ENCODE results near the gene WDR93. TPM values are rescaled to one million over a fixed set of nuclear protein-coding genes. Genes with fewer than 3 reads are reported as not detected.

Gene WDR93
- total RNA-seq, 2 donors from 2014 or later, result 0.24 to 0.64 TPM

DNA sequence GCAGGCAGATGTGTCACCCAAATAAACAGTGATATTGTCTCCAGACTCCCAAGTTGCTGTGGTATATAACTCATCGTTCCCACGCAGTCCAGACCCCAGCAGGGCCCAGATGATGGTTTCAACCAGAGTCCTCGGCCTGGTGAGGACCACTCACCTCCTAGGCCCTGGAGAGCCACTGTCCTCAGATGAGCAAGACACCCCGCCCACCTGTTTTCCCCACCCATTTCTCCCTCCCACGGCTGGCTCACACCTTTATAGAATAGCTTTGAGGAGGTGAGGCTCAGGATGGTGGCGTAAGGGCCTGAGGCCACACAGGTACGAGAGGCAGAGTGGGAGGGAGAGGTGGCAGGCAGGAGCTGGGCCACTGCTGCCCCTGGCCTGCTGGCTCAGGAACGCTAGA is 53.0 kb downstream of the WDR93 start:
- Histone ChIP-seq H3K4me1 (ENCODE audit: control insufficient read depth, insufficient read depth, low read length) (no peaks in the 10 kb centered on the region), H3K9ac (ENCODE audit: extremely low read depth, low read length, poor library complexity, severe bottlenecking) (no peak overlapping the region), H3K27me3 (ENCODE audit: control insufficient read depth, insufficient read depth, low read length, poor library complexity, severe bottlenecking) (peaks cover 46% of the 10 kb centered on the region), H3K9me3 (ENCODE audit: control insufficient read depth, low read length) (no peaks in the 10 kb centered on the region), H3K27ac (ENCODE audit: low read depth, low read length) (no peak overlapping the region), H3K4me3 (ENCODE audit: low read length) (no peak overlapping the region), H3K36me3 (ENCODE audit: control insufficient read depth, insufficient read depth, low read length) (no peaks in the 10 kb centered on the region)
- Mint-ChIP-seq H3K27me3 (ENCODE audit: insufficient read depth) (peaks cover 25% of the 10 kb centered on the region), H3K9me3 (no peaks in the 10 kb centered on the region), H3K36me3 (ENCODE audit: low read depth) (no peaks in the 10 kb centered on the region), H3K4me1 (peaks cover 2% of the 10 kb centered on the region), H3K27ac (no peak overlapping the region), H3K4me3 (no peak overlapping the region)
- 83 to 95% methylated on average over 3 to 6 of the region's 8 CpGs for WGBS, 2 experiments (ENCODE audit: insufficient coverage in 1 of 2, insufficient read length in 1 of 2)
- no peak for DNase-seq
- TF ChIP-seq, protein P1, sequence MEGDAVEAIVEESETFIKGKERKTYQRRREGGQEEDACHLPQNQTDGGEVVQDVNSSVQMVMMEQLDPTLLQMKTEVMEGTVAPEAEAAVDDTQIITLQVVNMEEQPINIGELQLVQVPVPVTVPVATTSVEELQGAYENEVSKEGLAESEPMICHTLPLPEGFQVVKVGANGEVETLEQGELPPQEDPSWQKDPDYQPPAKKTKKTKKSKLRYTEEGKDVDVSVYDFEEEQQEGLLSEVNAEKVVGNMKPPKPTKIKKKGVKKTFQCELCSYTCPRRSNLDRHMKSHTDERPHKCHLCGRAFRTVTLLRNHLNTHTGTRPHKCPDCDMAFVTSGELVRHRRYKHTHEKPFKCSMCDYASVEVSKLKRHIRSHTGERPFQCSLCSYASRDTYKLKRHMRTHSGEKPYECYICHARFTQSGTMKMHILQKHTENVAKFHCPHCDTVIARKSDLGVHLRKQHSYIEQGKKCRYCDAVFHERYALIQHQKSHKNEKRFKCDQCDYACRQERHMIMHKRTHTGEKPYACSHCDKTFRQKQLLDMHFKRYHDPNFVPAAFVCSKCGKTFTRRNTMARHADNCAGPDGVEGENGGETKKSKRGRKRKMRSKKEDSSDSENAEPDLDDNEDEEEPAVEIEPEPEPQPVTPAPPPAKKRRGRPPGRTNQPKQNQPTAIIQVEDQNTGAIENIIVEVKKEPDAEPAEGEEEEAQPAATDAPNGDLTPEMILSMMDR (conservative IDR thresholded peaks at IDR 0.05), result no peak

DNA sequence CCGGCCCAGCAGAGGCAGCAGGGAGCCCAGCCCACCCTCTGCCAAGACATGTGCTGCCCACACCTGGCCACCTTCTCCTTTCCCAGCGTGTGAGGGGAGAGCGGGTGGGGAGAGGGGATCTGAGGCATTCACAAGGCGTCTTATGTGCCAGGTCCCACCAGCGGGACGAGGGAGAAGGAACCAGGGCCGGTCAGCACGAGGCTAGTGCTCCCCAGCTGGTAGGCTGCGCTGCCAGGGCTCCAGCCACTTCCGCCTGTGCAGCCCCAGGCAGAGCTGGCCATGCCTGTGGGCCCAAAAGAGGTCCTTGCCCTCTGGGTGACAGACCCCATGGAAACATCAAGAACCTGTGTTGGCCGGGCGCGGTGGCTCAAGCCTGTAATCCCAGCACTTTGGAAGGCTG is 54.5 kb downstream of the WDR93 start:
- no peaks in the 10 kb centered on the region for H3K36me3 Mint-ChIP-seq (ENCODE audit: low read depth)
- H3K27ac ChIP-seq (ENCODE audit: low read depth, low read length), result no peak overlapping the region
- no peaks in the 10 kb centered on the region for H3K36me3 ChIP-seq (ENCODE audit: control insufficient read depth, insufficient read depth, low read length)
- no peak overlapping the region for H3K9ac ChIP-seq (ENCODE audit: extremely low read depth, low read length, poor library complexity, severe bottlenecking)
- TF ChIP-seq, protein P1 (conservative IDR thresholded peaks at IDR 0.05), result no peak
- H3K9me3 ChIP-seq (ENCODE audit: control insufficient read depth, low read length), result no peaks in the 10 kb centered on the region
- peaks cover 10% of the 10 kb centered on the region for H3K27me3 Mint-ChIP-seq (ENCODE audit: insufficient read depth)
- H3K27ac Mint-ChIP-seq, result no peak overlapping the region
- no peak for DNase-seq
- no peaks in the 10 kb centered on the region for H3K4me1 ChIP-seq (ENCODE audit: control insufficient read depth, insufficient read depth, low read length)
- WGBS, 2 experiments (ENCODE audit: insufficient coverage in 1 of 2, insufficient read length in 1 of 2), result 77 to 90% methylated on average over 4 to 13 of the region's 13 CpGs
- H3K9me3 Mint-ChIP-seq, result no peaks in the 10 kb centered on the region
- peaks cover 62% of the 10 kb centered on the region for H3K27me3 ChIP-seq (ENCODE audit: control insufficient read depth, insufficient read depth, low read length, poor library complexity, severe bottlenecking)
- H3K4me3 Mint-ChIP-seq, result no peak overlapping the region
- peaks cover 2% of the 10 kb centered on the region for H3K4me1 Mint-ChIP-seq
- H3K4me3 ChIP-seq (ENCODE audit: low read length), result no peak overlapping the region

DNA sequence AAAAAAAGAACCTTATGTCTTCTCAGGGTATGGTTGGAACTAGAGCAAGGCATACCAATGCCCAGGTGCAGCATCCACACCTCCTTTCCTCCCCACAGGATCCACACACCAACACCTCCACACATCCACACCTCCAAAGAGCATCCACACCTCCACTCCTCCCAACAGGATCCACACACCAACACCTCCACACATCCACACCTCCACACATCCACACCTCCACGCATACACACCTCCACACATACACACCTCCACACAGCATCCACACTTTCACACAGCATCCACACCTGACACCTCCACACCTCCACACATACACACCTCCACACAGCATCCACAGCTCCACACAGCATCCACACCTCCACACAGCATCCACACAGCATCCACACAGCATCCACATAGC is 55.2 kb downstream of the WDR93 start:
- Mint-ChIP-seq H3K27ac (no peak overlapping the region), H3K36me3 (ENCODE audit: low read depth) (no peaks in the 10 kb centered on the region), H3K9me3 (no peaks in the 10 kb centered on the region), H3K4me3 (no peak overlapping the region), H3K4me1 (no peaks in the 10 kb centered on the region), H3K27me3 (ENCODE audit: insufficient read depth) (peaks cover 10% of the 10 kb centered on the region)
- H3K4me1 ChIP-seq (ENCODE audit: control insufficient read depth, insufficient read depth, low read length), result no peaks in the 10 kb centered on the region
- H3K27me3 ChIP-seq (ENCODE audit: control insufficient read depth, insufficient read depth, low read length, poor library complexity, severe bottlenecking), result peaks cover 66% of the 10 kb centered on the region
- H3K4me3 ChIP-seq (ENCODE audit: low read length), result no peak overlapping the region
- TF ChIP-seq, protein P1 (conservative IDR thresholded peaks at IDR 0.05), result no peak
- no peak overlapping the region for H3K27ac ChIP-seq (ENCODE audit: low read depth, low read length)
- DNase-seq, result no peak
- 60% methylated on average over 1 of the region's 1 CpG; no CpG with 5 or more reads in 1 of the 2 experiments for WGBS, 2 experiments (ENCODE audit: insufficient coverage in 1 of 2, insufficient read length in 1 of 2)
- H3K9ac ChIP-seq (ENCODE audit: extremely low read depth, low read length, poor library complexity, severe bottlenecking), result no peak overlapping the region
- no peaks in the 10 kb centered on the region for H3K9me3 ChIP-seq (ENCODE audit: control insufficient read depth, low read length)
- H3K36me3 ChIP-seq (ENCODE audit: control insufficient read depth, insufficient read depth, low read length), result no peaks in the 10 kb centered on the region
